Stimulated activated naive CD8-positive, alpha-beta T cell treated with anti-CD3 and anti-CD28 coated beads, Interleukin-15, Interleukin-2, amounts not matched to agents 100 ng/mL and 50 ng/mL, for 24 hours (primary cell): ENCODE data around the gene SMTNL1.

Experiments used
- H3K27ac Mint-ChIP-seq: one replicate; pipeline ENCODE4 v1.8.0; 2021; ENCODE audit warnings: mild to moderate bottlenecking, mixed read lengths
- H3K27me3 Mint-ChIP-seq: one replicate; pipeline ENCODE4 v1.8.0; 2021; ENCODE audit warnings: mixed read lengths
- H3K36me3 Mint-ChIP-seq: one replicate; pipeline ENCODE4 v1.8.0; 2021; ENCODE audit warnings: low read depth, mixed read lengths
- H3K4me1 Mint-ChIP-seq: one replicate; pipeline ENCODE4 v1.8.0; 2021; ENCODE audit warnings: low read depth, mixed read lengths
- H3K4me3 Mint-ChIP-seq: one replicate; pipeline ENCODE4 v1.8.0; 2021; ENCODE audit warnings: mild to moderate bottlenecking, mixed read lengths
- H3K9me3 Mint-ChIP-seq: one replicate; pipeline ENCODE4 v1.8.0; 2021; ENCODE audit warnings: mixed read lengths

The SMTNL1 gene

DNA sequence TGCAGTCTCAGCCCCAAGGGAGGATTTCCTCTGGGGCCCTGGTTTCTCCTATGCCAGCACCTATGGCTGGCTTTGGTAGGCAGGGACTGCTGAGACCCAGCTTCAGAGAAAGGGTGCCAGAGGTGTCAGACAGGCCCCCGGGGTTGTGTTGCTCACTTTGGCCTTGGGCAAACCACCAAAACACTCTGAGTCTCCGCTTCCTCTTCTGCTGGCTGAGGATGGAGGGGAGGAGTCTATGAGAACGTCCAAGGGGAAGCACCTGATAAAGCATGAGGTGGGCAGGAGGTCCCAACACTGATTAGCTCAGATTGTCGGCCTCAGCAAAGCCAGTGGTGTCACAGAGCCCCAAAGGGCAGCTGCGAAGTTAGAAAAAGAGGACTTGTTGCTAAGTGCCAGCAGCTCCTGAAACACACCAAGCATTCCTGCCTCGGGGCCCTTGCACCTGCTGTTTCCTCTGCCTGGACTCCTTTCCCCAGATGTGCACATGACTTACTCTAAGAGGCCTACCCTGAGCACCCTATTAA lies 10.5 kb downstream of the SMTNL1 start:
- H3K4me3 Mint-ChIP-seq: no peak overlapping the region
- H3K36me3 Mint-ChIP-seq: peaks cover 37% of the 10 kb centered on the region
- H3K27ac Mint-ChIP-seq: peak overlapping the region; percentile 75
- H3K27me3 Mint-ChIP-seq: no peaks in the 10 kb centered on the region
- H3K9me3 Mint-ChIP-seq: no peaks in the 10 kb centered on the region
- H3K4me1 Mint-ChIP-seq: peaks cover 17% of the 10 kb centered on the region

DNA sequence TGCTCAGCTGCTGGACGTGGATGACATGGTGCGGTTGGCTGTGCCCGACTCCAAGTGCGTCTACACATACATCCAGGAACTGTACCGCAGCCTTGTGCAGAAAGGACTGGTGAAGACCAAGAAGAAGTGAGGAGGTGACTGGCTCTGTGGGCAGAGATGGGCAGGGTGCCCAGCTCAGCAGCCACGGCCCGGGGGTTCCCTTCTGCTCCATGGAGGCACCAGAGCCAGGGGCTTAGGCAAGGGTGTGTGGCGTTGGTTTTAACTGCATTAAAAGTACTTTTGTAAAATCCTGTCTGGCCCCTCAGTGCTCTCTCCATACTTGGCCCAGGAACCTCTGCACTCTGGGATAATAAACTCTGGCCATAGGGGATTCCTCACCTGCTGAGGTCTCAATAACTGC lies 12.6 kb downstream of the SMTNL1 start:
- Mint-ChIP-seq H3K4me1 (peaks cover 17% of the 10 kb centered on the region), H3K27ac (peak overlapping the region; percentile 12), H3K27me3 (no peaks in the 10 kb centered on the region), H3K36me3 (peaks cover 51% of the 10 kb centered on the region), H3K4me3 (no peak overlapping the region), H3K9me3 (no peaks in the 10 kb centered on the region)

DNA sequence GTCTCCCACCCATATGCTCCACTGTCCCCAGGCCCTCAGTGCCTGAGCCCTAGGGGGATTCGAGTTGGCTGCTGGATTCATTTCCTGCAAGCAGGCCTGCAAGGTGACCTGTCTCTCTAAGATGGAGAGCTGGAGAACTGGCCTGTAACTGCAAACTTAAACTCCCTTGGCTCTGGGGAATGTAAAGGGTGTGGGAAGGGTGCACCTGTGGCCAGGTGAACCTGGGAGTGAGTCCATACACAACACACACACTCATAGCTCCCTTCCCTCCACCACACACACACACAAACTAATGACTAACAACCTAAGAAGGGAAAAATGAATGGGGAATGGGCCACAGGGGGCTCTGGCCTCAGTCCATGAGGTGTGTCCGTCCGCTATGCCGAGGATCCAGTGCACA lies 14.5 kb downstream of the SMTNL1 start:
- peaks cover 17% of the 10 kb centered on the region for H3K4me1 Mint-ChIP-seq
- H3K27me3 Mint-ChIP-seq: no peaks in the 10 kb centered on the region
- peaks cover 67% of the 10 kb centered on the region for H3K36me3 Mint-ChIP-seq
- no peak overlapping the region for H3K27ac Mint-ChIP-seq
- H3K9me3 Mint-ChIP-seq: no peaks in the 10 kb centered on the region
- no peak overlapping the region for H3K4me3 Mint-ChIP-seq

DNA sequence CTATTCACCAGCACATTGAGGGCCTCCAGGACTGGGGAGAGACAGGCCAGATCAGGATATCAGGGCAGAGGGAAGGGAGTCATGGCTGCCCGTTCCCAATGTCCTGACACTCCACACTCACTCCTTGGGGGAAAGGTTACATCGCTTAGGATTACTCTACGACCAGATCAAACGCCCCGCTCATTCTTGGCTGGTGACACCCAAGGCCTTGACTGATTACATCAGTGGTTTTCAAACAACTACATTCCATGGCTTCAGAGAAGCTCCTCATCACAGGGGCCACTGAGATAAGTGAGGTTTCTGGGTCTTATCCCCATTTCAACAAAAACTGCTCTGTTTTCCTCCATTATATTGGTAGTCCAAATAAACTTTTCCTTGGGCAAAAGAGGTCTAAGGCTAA lies 15.1 kb downstream of the SMTNL1 start:
- Mint-ChIP-seq H3K4me3 (no peak overlapping the region), H3K4me1 (peaks cover 11% of the 10 kb centered on the region), H3K27me3 (no peaks in the 10 kb centered on the region), H3K27ac (no peak overlapping the region), H3K9me3 (no peaks in the 10 kb centered on the region), H3K36me3 (peaks cover 68% of the 10 kb centered on the region)

DNA sequence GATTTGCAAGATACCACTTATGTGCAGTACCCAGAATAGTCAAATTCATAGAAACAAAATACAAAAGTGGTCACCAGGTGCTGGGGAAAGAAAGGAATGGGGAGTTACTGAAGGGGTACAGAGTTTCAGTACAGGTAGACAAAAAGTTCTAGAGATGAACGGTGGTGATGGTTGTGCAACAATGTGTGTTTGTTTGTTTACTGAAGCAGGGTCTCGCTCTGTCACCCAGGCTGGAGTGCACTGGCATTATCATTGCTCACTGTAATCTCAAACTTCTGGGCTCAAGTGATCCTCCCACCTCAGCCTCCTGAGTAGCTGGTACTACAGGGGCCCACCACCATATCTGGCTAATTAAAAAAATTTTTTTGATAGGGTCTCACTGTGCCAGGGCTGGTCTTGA lies 18.0 kb downstream of the SMTNL1 start:
- Mint-ChIP-seq H3K27ac (no peak overlapping the region), H3K36me3 (peaks cover 71% of the 10 kb centered on the region), H3K4me3 (no peak overlapping the region), H3K9me3 (no peaks in the 10 kb centered on the region), H3K4me1 (no peaks in the 10 kb centered on the region), H3K27me3 (no peaks in the 10 kb centered on the region)

DNA sequence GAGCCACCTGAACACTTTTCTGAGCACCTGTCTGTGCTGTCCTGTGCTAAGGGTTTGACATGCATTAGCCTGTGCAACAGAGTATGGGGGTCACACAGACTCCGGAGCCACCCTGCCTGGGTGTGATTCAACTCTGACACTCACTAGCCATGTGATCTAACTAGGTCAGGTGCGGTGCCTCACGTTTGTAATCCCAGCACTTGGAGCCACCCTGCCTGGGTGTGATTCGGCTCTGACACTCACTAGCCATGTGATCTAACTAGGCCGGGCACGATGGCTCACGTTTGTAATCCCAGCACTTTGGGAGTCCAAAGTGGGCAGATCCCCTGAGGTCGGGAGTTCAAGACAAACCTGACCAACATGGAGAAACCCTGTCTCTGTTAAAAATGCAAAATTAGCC lies 18.6 kb downstream of the SMTNL1 start:
- Mint-ChIP-seq H3K27me3 (no peaks in the 10 kb centered on the region), H3K9me3 (no peaks in the 10 kb centered on the region)

DNA sequence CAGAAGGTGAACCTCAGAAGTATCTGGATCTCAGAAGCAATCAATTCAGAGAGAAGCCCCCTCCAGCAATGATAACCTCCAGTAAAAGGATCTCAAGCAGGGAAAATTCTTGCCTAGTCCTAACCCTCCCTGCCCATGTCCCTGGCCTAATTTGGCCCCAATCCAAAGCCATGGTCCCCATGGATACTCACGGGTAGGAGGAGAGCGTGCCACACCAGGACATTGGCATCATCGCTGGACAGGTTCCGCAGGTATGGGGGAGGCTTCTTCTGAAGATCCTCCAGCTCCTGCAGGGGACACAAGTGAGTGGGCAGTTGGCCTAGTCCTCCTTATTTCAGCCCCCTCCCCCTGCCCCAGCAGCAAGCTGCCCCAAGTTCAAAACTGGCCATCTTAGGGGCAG lies 22.8 kb downstream of the SMTNL1 start:
- Mint-ChIP-seq H3K27me3 (no peaks in the 10 kb centered on the region), H3K4me3 (no peak overlapping the region), H3K36me3 (peaks cover 65% of the 10 kb centered on the region), H3K4me1 (peaks cover 40% of the 10 kb centered on the region), H3K9me3 (no peaks in the 10 kb centered on the region), H3K27ac (peak overlapping the region; percentile 52)

More for the DNA sequence above, 18.6 kb downstream of the SMTNL1 start:
- Mint-ChIP-seq H3K4me3 (no peak overlapping the region), H3K36me3 (peaks cover 74% of the 10 kb centered on the region), H3K27ac (no peak overlapping the region), H3K4me1 (peaks cover 1% of the 10 kb centered on the region)

DNA sequence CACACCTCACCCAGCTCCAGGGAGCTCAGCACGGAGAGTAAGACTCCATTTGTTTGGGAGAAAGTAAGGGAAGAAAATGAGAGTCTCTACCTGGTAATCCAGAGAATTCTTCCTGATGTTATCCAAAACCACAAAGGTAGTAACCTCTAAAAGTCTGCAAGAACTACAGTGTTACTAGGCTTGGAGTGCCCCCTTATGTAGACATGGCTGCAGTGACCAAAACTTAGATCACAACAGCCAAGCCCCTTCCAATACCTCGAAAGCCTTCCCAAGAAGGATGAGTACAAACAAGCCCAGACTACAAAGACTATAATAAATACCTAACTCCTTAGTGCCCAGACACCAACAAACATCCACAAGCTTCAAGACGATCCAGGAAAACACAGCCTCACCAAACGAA lies 25.2 kb downstream of the SMTNL1 start:
- no peak overlapping the region for H3K4me3 Mint-ChIP-seq

DNA sequence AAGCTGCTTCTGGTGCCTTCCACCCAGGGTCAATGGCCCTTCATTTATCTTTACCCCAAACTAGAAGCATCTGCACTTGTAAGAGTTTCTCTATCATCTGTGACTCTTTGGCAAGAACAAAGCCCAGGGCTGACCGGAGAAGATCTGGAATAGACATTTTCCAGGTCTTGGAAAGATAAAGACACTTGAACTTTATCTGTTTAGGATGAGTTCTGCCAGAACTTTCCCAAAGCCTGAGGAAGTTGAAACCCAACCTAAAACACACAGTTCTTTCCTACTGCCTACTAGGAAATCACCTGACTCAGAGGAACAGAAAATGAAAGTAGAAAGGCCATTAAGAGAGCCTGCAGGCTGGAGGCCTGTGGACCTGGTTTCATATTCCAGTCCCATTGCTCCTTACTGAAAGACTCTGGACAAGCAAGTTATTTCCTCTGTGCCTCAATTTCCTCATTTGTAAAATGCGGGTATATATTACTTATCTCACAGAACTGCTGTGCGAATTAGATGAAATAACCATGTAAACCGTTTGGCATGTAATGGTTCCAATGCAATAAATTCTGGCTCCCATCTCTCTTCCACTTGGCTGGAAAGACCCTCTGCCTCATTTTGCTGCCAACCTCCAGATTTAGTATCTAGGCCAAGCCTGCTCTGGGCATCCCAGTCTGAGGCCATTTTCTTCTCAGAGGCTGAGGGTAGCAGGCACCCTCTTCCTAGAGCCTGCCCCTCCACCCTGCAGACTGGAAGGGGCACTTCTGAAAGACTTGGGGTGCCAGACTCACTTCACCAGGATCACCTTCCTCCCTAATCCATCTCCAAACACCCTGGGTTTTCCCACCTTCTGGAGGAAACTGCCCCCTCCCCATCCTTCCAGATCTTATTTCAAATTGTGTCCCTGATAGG lies 28.9 kb downstream of the SMTNL1 start:
- H3K27me3 Mint-ChIP-seq: no peaks in the 10 kb centered on the region
- H3K9me3 Mint-ChIP-seq: no peaks in the 10 kb centered on the region
- H3K36me3 Mint-ChIP-seq: peaks cover 21% of the 10 kb centered on the region
- H3K4me1 Mint-ChIP-seq: peaks cover 58% of the 10 kb centered on the region
- H3K4me3 Mint-ChIP-seq: peak overlapping the region; percentile 98
- peak overlapping the region; percentile 98 for H3K27ac Mint-ChIP-seq

More for the DNA sequence above, 25.2 kb downstream of the SMTNL1 start:
- Mint-ChIP-seq H3K27me3 (no peaks in the 10 kb centered on the region), H3K36me3 (peaks cover 45% of the 10 kb centered on the region), H3K4me1 (peaks cover 54% of the 10 kb centered on the region), H3K27ac (peak overlapping the region; percentile 54), H3K9me3 (no peaks in the 10 kb centered on the region)

DNA sequence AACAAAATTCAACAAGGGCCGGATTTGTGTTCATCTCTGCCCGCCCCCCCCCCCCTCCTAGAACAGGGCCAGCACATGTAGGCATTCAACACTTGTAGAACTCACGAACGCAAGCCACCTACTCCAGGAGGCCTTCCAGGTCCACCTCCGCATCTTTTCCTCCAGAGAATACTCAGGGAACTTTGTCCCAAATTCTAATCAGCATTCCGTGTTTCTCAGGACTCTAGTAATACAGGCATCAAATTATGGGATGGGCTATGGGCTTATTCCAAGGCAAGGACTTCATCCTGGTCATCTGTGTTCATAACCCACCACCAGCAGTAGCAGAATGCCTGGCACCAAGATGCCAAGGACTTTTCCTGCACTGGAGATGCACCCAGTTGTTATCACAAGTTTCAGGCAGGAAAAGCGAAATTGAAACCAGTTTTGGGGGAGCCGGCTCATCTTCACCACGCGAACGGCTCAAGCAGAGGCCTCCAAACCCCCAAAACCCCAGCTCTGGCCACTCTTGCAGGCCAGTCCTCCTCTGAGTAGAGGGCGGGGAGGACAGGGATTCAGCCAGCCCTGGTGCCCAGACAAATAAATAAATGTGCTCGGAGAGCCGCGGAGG lies 29.6 kb downstream of the SMTNL1 start:
- Mint-ChIP-seq H3K27ac (peak overlapping the region; percentile 98), H3K9me3 (no peaks in the 10 kb centered on the region), H3K27me3 (no peaks in the 10 kb centered on the region), H3K4me1 (peaks cover 56% of the 10 kb centered on the region), H3K36me3 (peaks cover 19% of the 10 kb centered on the region), H3K4me3 (peak overlapping the region; percentile 98)

DNA sequence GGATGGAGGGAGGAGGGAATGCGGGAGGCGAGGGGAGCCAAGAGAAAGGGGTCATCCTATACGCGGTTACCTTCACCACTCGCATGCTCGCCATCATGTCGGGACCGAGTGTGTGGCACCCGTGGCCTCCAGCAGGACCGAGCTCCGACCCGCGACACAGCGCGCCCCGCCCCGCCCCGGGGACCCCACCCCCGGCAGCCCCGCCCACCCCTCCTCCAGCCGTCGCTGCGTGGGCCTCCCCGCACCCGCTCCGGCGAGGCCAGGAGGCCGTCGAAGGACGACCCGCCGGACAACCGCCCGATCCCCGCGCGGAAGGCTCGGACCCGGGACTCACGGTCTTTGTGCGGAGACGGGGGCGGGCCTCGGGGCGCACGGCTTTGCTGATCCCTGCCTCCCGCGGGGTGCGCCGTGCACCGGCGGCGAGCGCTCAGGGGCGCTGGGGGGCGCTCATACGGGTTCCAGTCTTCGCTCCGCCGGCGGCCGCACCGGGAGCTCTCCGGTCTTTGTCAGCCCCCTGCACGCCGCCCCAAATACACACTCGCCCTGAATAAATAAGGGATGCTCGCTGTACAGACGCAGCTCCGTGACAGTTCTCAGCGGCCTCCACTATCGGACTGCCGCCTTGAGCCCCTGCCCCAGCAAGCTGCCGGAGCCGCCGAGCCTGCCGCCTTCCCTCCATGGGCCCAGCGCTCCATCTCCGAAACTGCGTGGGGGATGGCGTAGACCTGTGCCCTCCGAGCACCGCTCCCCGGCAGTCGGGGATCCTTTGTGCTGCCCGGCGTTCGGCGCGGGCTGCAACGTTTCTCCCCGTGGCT lies 30.3 kb downstream of the SMTNL1 start, which contains the start of gene UBE2L6:
UBE2L6 (minus strand) TSS at position 158 of the 815 bp plus-strand sequence; CDS start at position 97, 61 bp downstream.
- Mint-ChIP-seq H3K4me3 (peak within 1 kb of the TSS; percentile 98), H3K27ac (peak within 1 kb of the TSS; percentile 98), H3K27me3 (no peaks in the 10 kb centered on the region), H3K4me1 (peaks cover 49% of the 10 kb centered on the region), H3K36me3 (peaks cover 16% of the 10 kb centered on the region), H3K9me3 (no peaks in the 10 kb centered on the region)

DNA sequence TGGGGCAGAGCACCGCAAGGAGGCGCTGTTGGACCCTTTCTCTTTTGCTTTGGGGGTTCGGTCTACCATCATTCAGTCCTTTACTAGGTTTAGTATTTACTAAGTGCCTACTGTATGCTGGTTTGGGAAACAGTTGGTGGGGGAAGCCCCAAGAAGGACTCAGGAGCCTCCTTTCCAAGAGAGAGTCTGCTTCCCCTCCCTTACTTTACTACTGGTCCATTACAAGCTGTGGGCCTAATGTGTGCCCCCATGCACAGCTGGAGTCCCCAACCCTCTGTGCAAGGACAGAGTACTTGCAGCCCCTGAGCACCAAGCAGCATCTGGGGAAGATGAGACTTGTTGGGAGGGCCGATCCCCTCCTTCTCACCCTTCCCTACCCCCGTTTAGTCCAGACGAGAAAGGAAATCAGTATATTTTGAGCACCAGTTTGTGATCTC lies 31.0 kb downstream of the SMTNL1 start:
- Mint-ChIP-seq H3K9me3 (no peaks in the 10 kb centered on the region), H3K36me3 (peaks cover 14% of the 10 kb centered on the region), H3K27ac (peak overlapping the region; percentile 95), H3K27me3 (no peaks in the 10 kb centered on the region), H3K4me1 (peaks cover 44% of the 10 kb centered on the region), H3K4me3 (peak overlapping the region; percentile 98)

DNA sequence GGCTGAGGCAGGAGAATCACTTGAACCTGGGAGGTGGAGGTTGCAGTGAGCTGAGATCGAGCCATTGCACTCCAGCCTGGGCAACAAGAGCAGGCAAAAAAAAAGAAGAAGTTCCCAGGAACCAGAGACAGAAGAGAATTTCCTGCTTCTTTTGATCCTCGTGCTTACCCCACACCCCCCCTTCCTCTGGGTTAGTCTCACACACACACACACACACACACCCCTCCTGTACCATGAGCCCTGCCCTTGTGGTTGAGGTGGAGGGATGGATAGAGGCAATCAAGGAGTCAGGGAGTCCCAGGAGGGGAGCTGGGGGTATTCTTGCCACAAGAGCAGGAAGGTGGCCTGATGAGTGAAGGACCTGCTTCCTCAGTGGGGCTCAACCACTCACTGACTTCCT lies 34.2 kb downstream of the SMTNL1 start:
- H3K9me3 Mint-ChIP-seq: no peaks in the 10 kb centered on the region
- H3K27me3 Mint-ChIP-seq: peaks cover 4% of the 10 kb centered on the region
- no peak overlapping the region for H3K4me3 Mint-ChIP-seq
- no peak overlapping the region for H3K27ac Mint-ChIP-seq
- peaks cover 12% of the 10 kb centered on the region for H3K4me1 Mint-ChIP-seq
- H3K36me3 Mint-ChIP-seq: no peaks in the 10 kb centered on the region

DNA sequence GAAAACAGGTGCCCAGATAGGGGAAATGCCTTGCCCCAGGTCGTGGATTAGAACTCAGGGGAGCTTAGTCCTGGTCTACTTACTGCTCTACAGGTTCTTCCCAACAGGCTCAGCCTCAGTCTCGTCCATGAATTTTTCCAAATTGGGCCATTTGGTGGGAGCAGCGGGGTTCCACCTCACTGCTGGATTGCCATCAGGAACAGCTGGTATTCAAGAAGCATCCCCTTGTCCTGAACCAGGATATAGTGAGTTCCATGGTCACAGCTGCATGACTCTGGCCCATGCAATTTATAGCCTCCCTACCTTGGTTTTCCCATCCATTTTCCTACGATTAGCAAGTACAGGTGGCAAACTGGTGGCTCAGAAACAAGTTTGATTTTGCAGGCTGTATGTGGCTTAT lies 36.7 kb downstream of the SMTNL1 start:
- Mint-ChIP-seq H3K27me3 (peaks cover 4% of the 10 kb centered on the region), H3K4me1 (peaks cover 5% of the 10 kb centered on the region), H3K36me3 (no peaks in the 10 kb centered on the region), H3K9me3 (no peaks in the 10 kb centered on the region), H3K4me3 (no peak overlapping the region), H3K27ac (no peak overlapping the region)
